NCI-H1092 (cell line): Measurements from ENCODE around the gene RIMS1.
"Not testable (repeated sequence)": the region's sequence is repeated elsewhere in the genome, so short reads cannot be mapped to it uniquely, and the experiment has no call there.

Experiments used
- DNase-seq: peaks from one replicate; lab custom pipeline; 2025; lab: John Stamatoyannopoulos, UW

RIMS1 gene

DNA sequence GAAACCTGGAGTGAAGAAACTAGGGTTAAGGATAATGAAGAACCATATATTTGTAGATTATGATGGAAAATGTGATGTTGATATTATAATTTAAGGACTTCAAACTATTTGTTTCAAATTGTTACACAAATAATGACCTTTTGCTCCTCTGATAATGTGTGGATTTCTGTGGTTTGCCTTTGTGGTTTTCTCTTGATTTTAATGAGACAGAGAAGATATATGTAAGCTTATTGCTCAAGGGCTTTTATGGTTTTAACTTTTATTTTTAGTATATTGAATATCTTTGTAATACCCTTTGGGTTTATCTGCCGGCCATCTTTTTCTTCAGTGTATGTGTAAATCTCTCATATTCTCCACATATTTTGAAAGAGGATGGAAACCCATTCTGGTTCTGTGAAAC, 362.3 kb downstream of the RIMS1 start:
- no peak for DNase-seq

DNA sequence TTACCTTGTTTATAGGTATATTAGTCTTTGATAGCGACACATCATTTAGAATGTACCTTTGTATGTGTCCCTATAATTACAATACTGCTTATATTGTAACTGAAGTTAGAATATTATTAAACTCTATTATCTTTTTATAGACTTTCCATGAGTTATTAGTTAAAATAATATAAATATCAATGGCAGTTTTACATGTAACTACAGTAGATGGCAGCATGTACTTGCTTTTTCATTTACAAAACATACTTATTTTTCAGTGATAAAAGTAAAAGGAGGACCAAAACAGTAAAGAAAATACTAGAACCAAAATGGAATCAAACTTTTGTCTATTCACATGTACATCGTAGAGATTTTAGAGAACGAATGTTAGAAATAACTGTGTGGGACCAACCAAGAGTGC, 364.3 kb downstream of the RIMS1 start:
- no peak for DNase-seq

DNA sequence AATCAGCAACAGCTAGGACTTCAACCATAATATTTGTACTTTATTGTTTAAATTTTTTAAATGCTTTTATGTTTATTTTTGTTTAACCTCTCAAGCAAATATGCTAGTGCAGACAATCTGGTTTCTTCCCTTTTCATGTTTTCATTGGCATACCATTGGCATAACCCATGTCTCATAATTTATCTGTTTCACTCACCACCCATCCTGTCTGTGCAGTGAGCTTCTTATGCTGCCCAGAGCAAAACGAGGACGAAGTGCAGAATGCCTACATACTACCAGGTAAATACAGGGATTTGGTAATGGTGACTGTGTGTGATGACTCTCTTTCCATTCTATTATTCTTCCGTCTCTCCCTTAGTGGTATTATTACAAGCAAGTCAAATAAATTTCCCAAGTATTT, 374.1 kb downstream of the RIMS1 start:
- DNase-seq, result no peak

DNA sequence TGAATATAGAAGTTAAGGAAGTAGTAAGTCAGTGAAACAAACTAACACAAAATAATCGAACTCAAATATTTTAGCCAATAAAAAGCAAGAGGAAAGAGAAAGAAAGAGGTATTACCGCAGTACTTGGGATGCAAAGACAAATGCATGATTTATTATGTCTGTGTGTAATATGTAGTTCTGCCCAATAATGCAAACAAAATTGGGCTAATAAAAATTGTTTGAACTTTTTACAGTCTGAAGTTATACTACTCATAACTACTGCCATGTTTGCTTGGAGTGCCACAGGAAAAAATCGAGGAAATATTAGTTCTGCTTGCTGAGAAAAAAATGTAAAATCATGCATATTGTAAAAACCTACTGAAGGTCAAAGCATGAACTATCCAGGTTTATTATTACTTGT, 375.2 kb downstream of the RIMS1 start:
- no peak for DNase-seq

DNA sequence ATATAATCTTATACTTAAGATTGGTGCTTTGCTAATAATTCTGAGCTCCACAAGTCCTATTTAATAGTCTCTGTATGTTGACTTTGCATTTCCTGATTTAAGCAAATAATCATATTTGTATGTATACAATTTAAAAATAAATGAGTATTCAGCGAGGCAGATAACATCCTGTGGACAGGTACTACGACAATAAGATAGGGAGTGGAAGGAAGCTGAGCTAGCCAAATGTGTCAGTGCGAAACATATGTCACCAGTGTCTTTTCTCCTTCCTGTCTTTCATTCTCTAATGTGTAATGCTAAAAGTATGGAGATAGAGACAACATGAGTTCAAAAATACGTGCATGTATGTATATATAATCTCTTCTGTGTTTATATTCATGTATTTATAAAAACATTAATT, 375.9 kb downstream of the RIMS1 start:
- DNase-seq, result no peak

DNA sequence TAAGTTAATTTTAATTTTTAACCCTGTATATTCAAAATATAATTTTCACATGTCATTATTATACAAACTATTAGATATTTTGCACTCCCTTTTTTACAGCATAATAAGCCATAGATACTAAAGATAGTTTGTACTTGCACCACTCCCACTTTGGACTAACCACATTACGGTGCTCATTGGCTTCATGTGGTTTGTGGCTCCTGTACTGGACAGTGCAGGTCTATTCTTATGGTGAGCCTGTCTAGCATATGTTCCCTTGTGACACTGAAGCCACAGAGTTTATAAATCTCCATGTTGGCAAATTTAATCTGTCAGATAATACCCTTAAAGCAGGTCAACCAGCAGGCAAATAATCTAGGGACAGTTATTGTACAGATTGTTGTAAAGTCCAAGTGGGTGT, 381.1 kb downstream of the RIMS1 start:
- DNase-seq, result no peak

DNA sequence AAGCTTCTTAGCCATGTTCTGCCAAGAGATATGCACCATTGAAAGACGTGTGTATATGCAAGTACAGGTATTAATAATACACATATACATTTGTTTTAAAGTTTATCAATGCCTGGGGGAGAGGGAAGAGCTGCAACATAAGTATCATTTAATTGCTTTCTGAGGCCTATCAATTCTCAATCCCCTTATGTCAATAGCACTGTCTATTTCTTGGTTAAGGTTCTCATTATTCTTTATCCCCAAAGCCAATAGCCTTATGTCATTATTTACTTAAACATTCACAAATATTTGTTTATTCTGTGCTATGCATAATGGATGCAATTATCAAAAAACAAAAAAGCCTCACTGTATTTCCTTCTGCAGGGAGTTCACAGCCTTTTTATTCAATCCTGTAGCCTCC, 385.2 kb downstream of the RIMS1 start:
- DNase-seq, result no peak

DNA sequence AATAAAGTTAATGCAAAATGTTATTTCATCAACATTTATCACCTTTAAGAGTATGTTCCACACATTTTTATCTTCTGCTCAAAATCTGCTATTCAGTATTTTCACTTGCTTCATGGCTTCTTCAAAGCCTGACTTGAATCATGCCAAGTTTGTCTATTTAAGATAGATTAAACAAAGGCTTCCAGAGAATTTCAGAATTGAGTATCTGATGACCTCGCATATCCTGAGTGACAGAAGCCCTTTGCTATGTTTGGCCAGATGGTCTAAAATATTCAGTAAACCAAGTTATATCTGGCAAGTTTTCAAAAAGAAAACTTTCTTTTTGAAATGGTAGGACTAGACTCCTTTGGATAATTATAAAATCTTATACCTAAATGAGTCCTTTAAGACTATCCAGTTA, 386.6 kb downstream of the RIMS1 start:
- no peak for DNase-seq

DNA sequence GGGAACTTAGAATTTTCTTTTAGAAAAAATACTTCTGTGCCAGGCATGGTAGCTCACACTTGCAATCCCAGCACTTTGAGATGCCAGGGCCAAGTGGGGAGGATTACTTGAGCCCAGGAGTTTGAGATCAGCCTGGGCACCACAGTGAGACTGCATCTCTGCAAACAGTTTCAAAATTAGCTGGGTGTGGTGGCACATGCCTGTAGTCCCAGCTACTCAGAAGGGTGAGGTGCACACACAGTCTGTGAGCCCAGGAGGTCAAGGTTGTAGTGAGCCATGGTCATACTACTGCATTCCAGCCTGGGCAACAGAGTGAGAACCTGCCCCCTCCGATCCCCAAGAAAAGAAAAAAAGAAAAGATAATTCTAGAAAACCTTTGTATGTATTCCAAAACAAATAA, 389.5 kb downstream of the RIMS1 start:
- no peak for DNase-seq

DNA sequence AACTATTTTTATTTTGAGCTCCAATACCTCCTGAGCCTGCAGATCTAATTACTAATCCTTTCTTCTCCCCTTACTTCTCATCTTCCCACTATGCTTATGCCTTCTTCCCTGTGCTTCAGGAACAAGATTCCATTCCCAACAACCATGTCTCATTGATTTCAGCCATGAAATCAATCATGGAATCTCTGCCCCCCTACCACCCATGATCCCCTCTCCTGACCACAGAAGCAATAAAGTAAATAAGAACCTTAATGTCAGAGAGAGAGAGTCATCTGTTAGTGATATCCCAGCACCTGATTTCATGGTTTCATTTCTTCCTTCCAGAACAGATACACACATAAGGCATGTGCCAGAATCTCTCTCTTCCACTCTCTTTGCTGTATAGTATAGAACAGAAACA, 395.9 kb downstream of the RIMS1 start:
- no peak for DNase-seq

DNA sequence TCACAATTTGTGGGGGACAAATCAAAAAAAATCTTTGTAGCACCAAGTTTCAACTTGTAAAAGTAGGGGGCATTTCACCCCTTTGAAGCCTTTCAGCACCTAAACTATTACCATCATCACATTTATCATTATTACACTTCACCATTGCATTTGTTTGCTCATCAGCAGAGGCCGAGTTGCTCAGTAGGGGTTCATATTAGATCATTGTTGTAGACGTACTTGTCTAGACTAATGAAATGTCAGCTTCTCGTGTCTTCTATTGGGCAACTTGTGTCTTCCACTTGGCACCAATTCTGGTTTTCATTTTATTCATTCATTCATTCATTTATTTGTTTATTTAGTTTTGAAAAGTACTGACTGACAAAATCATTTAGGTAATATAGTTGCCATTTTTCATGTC, 397.2 kb downstream of the RIMS1 start:
- DNase-seq, result no peak

DNA sequence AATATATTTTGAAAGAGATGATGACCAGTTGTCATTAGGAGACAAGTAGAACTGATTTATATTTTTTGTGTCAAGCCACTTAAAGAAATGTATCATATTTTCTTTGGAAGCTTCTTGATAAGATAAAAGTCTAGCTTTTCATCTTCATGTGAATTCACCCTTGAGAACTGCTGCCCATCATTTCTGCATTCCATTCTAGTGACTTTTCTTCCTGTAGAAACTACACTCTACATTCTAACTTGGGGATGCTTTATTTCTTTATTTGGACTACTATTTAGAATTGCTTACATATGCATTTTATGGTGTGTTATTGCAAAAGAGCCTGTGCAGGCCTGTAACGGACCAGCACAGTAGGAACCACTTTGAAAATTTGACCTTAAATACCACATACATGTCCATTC, 400.6 kb downstream of the RIMS1 start:
- no peak for DNase-seq

DNA sequence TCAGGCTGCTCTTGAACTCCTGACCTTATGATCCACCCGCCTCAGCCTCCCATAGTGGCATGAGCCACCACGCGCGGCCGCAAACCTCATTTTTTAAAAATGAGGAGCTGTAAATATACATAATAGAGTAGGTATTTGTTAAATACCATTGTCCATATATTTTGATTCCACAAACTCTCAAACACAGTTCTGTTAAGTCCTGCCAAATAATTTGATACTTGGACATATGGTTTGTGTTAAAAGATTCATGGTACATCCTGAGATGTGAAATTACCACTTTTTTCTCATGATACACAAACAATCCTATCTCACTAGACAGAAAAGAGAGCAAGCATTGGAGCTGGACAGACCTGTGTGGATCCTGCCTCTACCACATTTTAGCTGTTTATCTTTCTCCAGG, 401.5 kb downstream of the RIMS1 start:
- DNase-seq, result no peak

DNA sequence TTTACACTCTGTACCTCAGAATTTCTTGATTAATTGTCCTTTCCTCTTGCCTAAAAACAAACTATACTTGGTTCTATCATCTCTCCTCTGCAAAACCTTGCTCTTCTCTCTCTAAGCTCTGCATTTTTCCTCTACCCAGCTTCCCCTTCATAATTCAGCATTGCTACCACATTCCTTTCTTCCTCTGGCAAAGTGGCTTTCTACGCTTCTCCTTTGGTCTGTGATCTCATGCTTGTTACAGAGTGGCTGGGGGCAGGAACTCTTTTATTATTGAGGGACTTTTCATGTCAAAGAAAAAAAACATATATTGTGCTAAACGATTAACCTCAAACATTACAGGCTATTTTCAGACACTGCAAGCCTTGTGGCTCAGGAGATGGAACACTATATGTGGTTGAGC, 402.2 kb downstream of the RIMS1 start:
- no peak for DNase-seq

DNA sequence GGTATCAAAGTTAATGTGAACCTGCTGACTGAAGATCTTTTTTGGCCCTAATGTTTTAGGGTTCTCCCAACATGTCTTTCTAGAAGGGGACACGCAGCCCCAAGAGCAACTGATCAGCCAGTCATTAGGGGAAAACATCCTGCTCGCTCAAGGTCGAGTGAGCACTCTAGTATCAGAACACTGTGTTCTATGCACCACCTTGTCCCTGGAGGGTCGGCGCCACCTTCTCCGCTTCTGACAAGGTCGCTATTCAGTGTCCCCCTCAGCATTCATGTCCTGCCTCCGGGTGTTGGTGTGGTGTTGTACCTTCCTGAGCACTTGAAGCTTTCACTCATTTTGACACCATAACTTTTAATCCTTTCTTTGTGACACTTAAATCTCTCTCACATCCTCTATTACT, 404.3 kb downstream of the RIMS1 start:
- no peak for DNase-seq

DNA sequence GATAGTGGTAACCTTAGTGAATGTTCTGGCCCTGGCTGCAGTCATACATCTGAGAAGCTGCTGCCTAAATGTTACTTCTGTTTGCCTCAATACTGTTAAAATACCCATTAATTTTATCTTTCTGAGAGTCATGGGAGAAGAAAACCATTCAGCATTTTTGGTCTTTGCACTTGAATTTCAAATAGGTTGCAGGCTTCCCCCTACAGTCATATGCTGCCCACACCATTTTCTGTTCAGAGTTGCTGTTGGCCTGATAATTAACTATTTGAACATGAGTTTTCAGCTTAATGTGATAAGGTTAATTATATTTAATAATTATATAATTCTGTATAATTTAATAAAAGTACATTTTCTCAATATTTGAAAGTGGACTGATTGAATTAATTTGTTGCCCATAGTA, 410.0 kb downstream of the RIMS1 start:
- DNase-seq, result no peak

DNA sequence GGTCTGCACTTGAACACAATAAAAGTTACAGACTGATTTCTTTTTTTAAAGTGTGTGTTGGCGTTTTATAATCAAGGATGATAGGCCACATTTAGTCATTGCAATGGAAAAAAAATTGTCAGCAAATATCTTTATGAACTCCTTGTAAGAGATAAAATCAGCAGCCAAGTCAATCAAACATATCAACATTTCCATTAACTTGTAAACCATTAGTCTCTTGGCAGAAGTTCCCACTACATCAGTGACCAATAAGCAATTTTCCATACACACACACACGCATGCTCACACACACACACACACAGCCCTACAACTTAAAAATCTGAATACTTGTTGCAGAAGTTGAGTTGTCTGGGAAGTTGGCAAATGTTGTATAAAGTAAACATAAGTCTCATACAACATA, 419.6 kb downstream of the RIMS1 start:
- no peak for DNase-seq

DNA sequence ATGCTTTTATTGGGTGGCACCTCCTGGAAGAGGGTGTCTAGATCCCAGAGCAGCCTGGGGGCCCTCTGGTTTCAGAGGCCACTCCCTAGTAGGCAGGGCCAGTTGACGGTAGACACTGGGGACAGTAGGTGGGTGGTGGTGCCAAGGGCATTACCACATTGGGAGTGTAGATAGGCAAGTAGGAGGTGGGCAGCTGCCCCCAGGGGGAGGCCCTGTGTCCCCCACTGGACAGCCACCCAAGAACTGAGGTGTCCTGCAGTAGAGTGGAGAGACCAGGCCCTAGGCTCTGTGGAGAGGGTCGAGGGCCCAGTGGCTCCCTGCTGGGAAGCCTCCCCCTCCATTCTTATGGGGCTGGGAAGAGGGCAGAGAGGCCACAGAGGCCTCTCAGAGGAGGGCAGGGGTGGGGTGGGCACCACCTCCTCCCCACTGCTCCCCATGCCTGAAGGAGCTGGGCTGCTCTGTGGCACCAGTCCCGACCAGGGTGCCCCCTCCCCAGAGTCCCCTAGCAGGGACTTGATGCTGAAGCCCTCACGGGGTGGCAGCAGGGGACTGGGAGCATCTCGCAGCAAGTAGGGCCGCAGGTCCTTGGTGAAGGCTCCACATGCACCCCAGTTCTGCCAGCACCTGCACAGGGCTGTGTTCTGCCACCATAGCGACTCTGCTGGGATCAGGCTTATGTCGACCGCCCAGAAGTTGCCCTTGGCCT, 430.5 kb downstream of the RIMS1 start:
- DNase-seq, result no peak

DNA sequence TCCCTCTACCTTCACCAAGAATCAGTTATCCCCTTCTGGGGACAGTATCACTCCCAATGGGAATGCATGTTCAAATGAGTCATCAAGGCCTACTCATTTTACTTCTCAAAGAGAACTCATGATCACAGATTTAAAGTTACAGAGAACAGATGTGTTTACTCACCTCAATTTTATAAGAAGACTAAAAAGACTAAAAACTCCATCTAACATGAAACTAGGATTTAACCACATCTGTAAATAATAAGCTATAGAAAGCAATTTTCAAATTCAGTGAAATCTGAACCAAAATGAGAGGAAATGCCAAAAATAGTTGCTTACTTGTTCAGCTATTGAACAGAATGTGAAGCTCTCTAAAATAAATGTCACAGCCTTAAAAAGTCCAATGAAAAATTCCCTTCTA, 435.4 kb downstream of the RIMS1 start:
- DNase-seq, result no peak

DNA sequence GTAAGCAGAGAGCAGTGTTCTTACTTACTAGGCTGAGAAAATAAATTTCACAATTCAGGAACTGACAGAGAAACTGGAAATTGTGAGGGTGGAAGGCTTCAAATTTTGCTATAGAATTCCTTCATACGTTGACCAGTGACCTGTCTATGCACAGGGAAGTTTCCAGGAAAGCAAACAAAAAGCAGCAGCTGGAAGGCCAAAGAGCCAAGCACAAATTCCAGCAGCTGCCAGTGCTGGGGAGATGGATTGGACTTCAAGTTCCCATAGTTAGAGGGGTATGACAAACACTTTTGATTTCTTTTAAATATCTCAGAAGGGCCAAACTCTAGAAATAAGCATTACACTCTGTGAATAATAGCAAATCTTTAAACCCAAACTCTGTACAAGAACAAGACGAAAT, 436.4 kb downstream of the RIMS1 start:
- DNase-seq, result no peak

DNA sequence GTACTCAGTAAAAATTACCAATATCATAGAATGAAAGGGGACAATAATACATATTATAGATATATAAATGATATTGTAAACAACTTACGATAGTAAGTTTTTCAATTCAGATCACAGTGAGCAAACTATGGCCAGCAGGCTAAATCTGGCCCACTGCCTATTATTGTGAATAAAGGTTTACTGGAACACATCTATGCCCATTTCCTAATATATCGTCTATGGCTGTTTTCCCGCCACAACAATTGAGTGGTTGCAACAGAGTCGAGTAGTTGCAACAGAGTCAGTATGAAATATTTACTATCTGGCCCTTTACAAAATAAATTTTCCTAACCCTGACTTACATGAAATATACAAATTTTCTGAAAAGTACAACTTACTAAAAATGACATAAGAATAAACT, 438.2 kb downstream of the RIMS1 start:
- no peak for DNase-seq

DNA sequence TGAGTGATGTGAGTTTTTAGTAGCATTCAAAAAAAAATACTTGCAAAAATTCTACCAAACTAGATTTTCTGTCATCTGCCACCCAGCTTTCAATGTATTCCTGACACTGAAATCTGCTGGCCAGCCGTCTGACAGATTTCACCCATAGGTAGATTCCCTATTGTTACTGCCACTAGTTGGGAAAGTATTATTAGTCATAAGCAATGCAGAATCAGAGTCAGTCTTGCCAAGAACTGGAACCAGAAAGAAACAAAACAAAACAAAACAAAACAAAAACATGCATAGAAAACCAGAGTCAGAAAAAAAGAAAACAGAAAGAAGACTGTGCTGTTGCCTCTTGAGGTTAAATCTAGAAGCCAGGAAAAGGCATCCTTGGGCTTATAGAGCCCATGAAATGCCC, 442.4 kb downstream of the RIMS1 start:
- DNase-seq, result no peak

DNA sequence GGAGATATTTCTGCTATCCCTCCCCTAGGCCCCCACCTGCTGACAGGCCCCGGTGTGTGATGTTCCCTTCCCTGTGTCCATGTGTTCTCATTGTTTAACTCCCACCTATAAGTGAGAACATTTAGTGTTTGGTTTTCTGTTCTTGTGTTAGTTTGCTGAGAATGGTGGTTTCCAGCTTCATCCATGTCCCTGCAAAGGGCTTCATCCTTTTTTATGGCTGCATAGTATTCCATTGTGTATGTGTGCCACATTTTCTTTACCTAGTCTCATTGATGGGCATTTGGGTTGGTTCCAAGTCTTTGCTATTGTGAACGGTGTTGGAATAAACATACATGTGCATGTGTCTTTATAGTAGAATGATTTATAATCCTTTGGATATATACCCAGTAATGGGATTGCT, 448.9 kb downstream of the RIMS1 start:
- not testable (repeated sequence) for DNase-seq

DNA sequence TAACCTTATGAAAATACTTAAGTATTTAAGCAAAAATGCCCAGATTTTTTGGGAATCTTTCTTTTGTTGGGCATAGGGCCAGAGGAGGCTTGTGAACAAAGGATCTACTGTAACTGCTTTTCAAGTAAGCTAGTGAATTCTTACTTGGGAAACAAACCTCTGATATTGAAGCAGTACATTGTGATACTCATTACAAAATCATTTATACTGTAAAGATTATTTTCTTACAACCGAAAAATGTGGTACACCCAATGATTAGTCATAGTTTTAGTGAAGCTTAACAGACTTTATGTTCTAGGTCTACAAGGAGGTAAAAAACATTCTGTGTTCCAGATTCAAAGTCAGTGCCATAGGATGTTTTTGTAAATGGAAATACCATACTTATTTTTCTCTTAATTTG, 462.6 kb downstream of the RIMS1 start:
- no peak for DNase-seq
